HG03439 (cell line): ENCODE results near the gene TRAPPC3L.

ENCODE experiments used
- ATAC-seq: cut with Tn5 transposase; IDR thresholded peaks from one replicate; pipeline ENCODE4 v1.9.1; 2021; ENCODE audit warnings: mild to moderate bottlenecking, moderate library complexity; ENCODE audit not compliant: unreplicated experiment

TRAPPC3L gene

DNA sequence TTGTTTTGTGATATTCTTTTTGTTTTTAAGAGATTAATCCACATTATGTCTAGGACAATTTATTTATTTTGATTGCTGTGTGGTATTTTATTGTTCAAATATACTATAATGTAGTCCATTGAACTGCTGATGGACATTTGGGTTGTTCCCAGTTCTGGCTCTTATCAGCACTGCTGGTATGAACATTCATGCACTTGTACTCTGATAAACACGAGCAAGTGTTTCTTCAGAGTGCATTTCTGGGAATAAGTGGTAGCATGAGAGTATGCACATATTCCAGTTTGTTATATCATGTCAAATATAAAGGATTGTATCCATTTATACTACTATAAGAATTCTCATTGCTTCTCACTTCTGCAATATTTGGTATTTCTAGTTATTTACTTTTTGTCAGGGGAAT is 77.2 kb downstream of the TRAPPC3L start:
- no peak for ATAC-seq

GRCh38 chr6:116467514-116467913 is 78.0 kb downstream of the TRAPPC3L start:
- ATAC-seq: no peak

GRCh38 chr6:116467096-116467495 is 78.4 kb downstream of the TRAPPC3L start:
- no peak for ATAC-seq

GRCh38 chr6:116465246-116465645 is 80.2 kb downstream of the TRAPPC3L start:
- no peak for ATAC-seq

- no peak for ATAC-seq
Measured at GRCh38 chr6:116463301-116463700, 82.2 kb downstream of the TRAPPC3L start.

DNA sequence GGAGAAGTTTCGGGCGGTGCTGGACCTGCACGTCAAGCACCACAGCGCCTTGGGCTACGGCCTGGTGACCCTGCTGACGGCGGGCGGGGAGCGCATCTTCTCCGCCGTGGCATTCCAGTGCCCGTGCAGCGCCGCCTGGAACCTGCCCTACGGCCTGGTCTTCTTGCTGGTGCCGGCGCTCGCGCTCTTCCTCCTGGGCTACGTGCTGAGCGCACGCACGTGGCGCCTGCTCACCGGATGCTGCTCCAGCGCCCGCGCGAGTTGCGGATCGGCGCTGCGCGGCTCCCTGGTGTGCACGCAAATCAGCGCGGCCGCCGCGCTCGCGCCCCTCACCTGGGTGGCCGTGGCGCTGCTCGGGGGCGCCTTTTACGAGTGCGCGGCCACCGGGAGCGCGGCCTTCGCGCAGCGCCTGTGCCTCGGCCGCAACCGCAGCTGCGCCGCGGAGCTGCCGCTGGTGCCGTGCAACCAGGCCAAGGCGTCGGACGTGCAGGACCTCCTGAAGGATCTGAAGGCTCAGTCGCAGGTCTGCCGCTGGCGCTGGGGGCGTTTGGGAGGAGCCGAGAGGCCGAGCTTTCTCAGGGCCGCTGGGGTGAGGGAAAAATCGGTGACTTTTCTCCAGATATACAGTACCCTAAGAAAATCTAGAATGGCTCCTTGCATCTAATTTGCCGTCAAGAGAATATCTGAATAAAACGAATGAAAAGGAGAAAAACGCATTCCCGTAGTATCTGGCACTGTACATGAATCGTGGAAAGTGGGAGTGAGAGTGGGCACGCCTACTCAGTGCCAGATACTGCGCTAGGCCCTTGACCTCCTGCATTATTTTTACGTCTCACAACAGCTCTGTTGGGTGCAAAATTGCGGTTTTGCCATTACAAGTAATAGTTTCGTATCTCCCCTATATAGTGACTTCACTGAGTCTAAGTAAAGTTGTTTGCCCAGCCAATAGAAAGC is 83.3 kb downstream of the TRAPPC3L start:
- ATAC-seq: peak; percentile 81

GRCh38 chr6:116461331-116461931 is 84.1 kb downstream of the TRAPPC3L start, which contains the start of gene CALHM6:
Gene CALHM6 (plus strand): TSS chr6:116461375. CDS start chr6:116461930, 555 bp downstream.
- ATAC-seq: no peak

GRCh38 chr6:116459927-116460326 is 85.6 kb downstream of the TRAPPC3L start:
- no peak for ATAC-seq

DNA sequence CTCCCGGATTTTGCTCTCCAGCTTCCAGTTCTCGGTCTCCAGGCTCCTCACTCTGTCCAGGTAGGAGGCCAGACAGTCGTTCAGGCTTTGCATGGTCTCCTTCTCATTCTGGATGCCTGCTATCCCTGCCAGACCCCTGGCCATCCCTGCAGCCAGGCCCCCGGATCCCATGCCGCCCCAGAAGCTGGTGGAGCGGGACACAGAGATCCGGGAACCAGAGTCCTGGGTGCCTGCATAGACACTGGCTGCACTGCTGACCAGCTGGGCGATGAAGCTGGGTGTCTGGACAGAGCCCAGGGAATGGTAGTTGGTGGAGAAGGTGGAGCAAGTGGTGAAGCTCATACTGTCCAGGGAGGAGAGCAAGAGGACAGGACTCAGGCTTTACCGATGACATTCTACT is 87.2 kb downstream of the TRAPPC3L start:
- ATAC-seq: no peak

GRCh38 chr6:116456927-116457326 is 88.6 kb downstream of the TRAPPC3L start:
- no peak for ATAC-seq

DNA sequence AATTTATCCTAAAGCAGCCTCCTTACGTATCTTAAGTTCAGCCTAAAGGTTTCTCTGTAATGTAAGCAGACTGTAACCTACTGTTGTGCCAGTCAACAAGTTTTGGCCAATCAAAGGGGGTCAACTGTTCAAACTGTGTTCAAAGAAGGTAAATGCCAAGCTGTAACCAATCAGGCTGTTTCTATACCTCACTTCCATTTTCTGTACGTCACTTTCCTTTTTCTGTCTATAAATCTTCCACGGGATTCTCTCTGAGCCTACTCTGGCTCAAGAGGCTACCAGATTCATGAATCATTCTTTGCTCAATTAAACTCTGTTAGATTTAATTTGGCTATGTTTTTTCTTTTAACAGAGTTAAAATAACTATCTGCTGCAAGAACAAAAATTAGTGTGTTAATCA is 89.4 kb downstream of the TRAPPC3L start:
- no peak for ATAC-seq

DNA sequence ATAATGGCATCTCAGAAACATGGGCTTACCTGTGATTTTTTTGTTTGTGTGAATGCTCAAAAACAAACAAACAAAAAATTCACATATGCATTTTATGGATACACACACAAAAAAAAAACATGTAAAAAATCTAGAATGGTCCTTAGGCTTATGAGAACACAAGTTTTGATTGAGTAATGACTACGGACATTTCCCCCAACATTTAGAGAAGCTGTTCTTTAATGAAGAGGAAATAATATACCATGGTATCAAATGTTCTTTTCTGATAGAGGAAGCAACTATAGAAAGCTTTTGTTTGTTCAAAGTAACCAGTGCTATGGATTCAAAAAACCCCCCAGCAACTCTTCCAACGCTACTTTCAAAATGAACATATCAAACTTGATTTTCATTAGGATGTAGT is 93.0 kb downstream of the TRAPPC3L start:
- ATAC-seq: no peak

- ATAC-seq: no peak
Measured at GRCh38 chr6:116451916-116452315, 93.6 kb downstream of the TRAPPC3L start.

GRCh38 chr6:116450769-116451740 is 94.4 kb downstream of the TRAPPC3L start:
- peak; percentile 61 for ATAC-seq

- ATAC-seq: no peak
Measured at GRCh38 chr6:116450185-116450710, 95.2 kb downstream of the TRAPPC3L start.

GRCh38 chr6:116449565-116449964 is 95.9 kb downstream of the TRAPPC3L start:
- no peak for ATAC-seq

GRCh38 chr6:116447496-116448011 is 97.9 kb downstream of the TRAPPC3L start:
- ATAC-seq: no peak

DNA sequence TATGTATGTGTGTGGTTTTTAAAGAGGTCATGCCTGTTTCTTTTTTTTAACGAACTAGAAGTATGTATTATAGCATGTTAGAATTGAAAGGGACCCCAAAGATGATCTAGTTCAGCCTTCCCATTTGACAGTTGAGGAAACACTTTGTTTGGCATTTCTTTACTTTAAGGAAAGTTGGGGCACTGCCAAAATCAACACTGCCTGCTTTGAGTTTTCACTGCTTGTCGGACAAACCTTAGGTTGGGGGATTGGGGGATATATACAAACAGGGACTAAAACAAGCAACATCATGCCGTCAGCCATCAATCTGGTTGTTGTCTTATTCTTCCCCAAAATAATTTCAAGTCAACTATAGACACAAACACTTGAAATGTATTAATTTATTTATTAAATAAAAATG is 98.4 kb downstream of the TRAPPC3L start:
- no peak for ATAC-seq

GRCh38 chr6:116446399-116446798 is 99.1 kb downstream of the TRAPPC3L start:
- no peak for ATAC-seq

- ATAC-seq: no peak
Measured at GRCh38 chr6:116445102-116445501, 100.4 kb downstream of the TRAPPC3L start.
